PFSK-1 (cell line): ENCODE results near the gene OR1I1.

Experiments used
- FOXP2 ChIP-seq: optimal IDR thresholded peaks from 2 replicates; pipeline ENCODE3; 2011; ENCODE audit warnings: borderline replicate concordance, control low read depth, inconsistent platforms; ENCODE audit not compliant: insufficient read depth; ENCODE audit errors: extremely low read length, extremely low read depth
- POLR2AphosphoS5 ChIP-seq: IDR thresholded peaks from 2 replicates; pipeline ENCODE4 v1.6.1; 2012; ENCODE audit warnings: low read depth, mild to moderate bottlenecking, control low read depth, low read length, moderate library complexity
- SIN3A ChIP-seq: IDR thresholded peaks from 2 replicates; pipeline ENCODE4 v1.6.1; 2012; ENCODE audit warnings: mild to moderate bottlenecking, low read length, moderate library complexity, borderline replicate concordance; ENCODE audit not compliant: insufficient read depth
- TAF1 ChIP-seq: IDR thresholded peaks from 2 replicates; pipeline ENCODE4 v1.6.1; 2012; ENCODE audit warnings: low read length, control low read depth, borderline replicate concordance; ENCODE audit not compliant: insufficient read depth
- TF ChIP-seq, protein P1 (sequence below), 2 experiments: IDR thresholded peaks; 2 replicates each; pipeline versions ENCODE4 v1.6.1 to v1.8.0; 2011 to 2012; ENCODE audit warnings: low read depth in 2 of 2, low read length in 2 of 2, control low read depth in 1 of 2, inconsistent platforms in 1 of 2, mild to moderate bottlenecking in 1 of 2, moderate library complexity in 1 of 2; ENCODE audit not compliant: insufficient read depth in 1 of 2

OR1I1 gene

GRCh38 chr19:15142313-15142712, 60.3 kb downstream of the OR1I1 start:
- TF ChIP-seq FOXP2 (no peak), TAF1 (no peak), POLR2AphosphoS5 (no peak), SIN3A (no peak)
- TF ChIP-seq, protein P1, sequence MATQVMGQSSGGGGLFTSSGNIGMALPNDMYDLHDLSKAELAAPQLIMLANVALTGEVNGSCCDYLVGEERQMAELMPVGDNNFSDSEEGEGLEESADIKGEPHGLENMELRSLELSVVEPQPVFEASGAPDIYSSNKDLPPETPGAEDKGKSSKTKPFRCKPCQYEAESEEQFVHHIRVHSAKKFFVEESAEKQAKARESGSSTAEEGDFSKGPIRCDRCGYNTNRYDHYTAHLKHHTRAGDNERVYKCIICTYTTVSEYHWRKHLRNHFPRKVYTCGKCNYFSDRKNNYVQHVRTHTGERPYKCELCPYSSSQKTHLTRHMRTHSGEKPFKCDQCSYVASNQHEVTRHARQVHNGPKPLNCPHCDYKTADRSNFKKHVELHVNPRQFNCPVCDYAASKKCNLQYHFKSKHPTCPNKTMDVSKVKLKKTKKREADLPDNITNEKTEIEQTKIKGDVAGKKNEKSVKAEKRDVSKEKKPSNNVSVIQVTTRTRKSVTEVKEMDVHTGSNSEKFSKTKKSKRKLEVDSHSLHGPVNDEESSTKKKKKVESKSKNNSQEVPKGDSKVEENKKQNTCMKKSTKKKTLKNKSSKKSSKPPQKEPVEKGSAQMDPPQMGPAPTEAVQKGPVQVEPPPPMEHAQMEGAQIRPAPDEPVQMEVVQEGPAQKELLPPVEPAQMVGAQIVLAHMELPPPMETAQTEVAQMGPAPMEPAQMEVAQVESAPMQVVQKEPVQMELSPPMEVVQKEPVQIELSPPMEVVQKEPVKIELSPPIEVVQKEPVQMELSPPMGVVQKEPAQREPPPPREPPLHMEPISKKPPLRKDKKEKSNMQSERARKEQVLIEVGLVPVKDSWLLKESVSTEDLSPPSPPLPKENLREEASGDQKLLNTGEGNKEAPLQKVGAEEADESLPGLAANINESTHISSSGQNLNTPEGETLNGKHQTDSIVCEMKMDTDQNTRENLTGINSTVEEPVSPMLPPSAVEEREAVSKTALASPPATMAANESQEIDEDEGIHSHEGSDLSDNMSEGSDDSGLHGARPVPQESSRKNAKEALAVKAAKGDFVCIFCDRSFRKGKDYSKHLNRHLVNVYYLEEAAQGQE (IDR thresholded peaks at IDR 0.05; ENCODE audit: insufficient read depth in 1 of 2, low read depth in 2 of 2, low read length in 2 of 2), result no peak
